GM12878 (cell line): ENCODE measurements around the gene NPHS2. TPM values are rescaled to one million over a fixed set of nuclear protein-coding genes. Genes with fewer than 3 reads are reported as not detected.

Experiments
- ATAC-seq: fragments of 200-7000 bp; cut with Tn5 transposase; 3 replicates; pipeline ENCODE4 v1.9.1; 2020; ENCODE audit warnings: mild to moderate bottlenecking, moderate library complexity
- BruUV-seq: library from RNA; stranded (reverse); fragments of 400-500 nt; replicated peaks from 2 replicates; lab custom pipeline; 2021; lab: Mats Ljungman, UMichigan
- CTCF ChIA-PET: fragments of 300-600 bp; sonication (Branson Sonifier 250); formaldehyde crosslinking; extraction: SDS; loops from one replicate; lab custom pipeline; 2021; ENCODE audit warnings: inconsistent platforms; lab: Yijun Ruan, JAX
- POLR2A ChIA-PET: fragments of 350-600 bp; formaldehyde crosslinking; extraction: SDS; loops from one replicate; lab custom pipeline; 2021; ENCODE audit warnings: inconsistent platforms; lab: Charles Lee
- RAD21 ChIA-PET: fragments of 300-600 bp; sonication (Branson Sonifier 250); formaldehyde crosslinking; loops from one replicate; lab custom pipeline; 2023; ENCODE audit warnings: antibody characterized with exemption; ENCODE audit not compliant: unreplicated experiment; lab: Charles Lee
- SMC1A ChIA-PET: fragments of 300-600 bp; sonication (Branson Sonifier 250); formaldehyde crosslinking; loops from one replicate; lab custom pipeline; 2023; ENCODE audit not compliant: unreplicated experiment, uncharacterized antibody; lab: Charles Lee
- DNase-seq: peaks from one replicate; pipeline ENCODE4 v3.0.0-alpha.2; 2011; ENCODE audit warnings: low read depth, low spot score
- FAIRE-seq: peaks from 3 replicates; lab custom pipeline; 2011; peaks lifted over from hg19 to GRCh38; lab: Jason Lieb, UNC
- H2AFZ ChIP-seq: 2 replicates; pipeline ENCODE4 v1.6.0; 2011; ENCODE audit warnings: low read depth, low read length, control low read depth; ENCODE audit not compliant: control insufficient read depth
- H3K27ac ChIP-seq: 2 replicates; pipeline ENCODE4 v1.5.1; 2011; ENCODE audit warnings: control low read depth; ENCODE audit not compliant: control insufficient read depth, insufficient read depth
- H3K27me3 ChIP-seq, 2 experiments: replicated peaks in 1 of 2; 2 replicates each; pipeline versions ENCODE4 v1.6.0 to v1.6.1; 2011; ENCODE audit warnings: low read length in 1 of 2; ENCODE audit not compliant: control insufficient read depth in 2 of 2, insufficient read depth in 2 of 2
- H3K36me3 ChIP-seq, 2 experiments: 2 replicates each; pipeline ENCODE4 v1.5.1; 2011; ENCODE audit warnings: low read length in 1 of 2; ENCODE audit not compliant: control insufficient read depth in 2 of 2, insufficient read depth in 2 of 2
- H3K4me1 ChIP-seq: 2 replicates; pipeline ENCODE4 v1.6.1; 2011; ENCODE audit warnings: mild to moderate bottlenecking, low read length, moderate library complexity, mixed read lengths; ENCODE audit not compliant: control insufficient read depth, insufficient read depth
- H3K4me2 ChIP-seq: 2 replicates; pipeline ENCODE4 v1.6.0; 2011; ENCODE audit warnings: control low read depth; ENCODE audit not compliant: control insufficient read depth, insufficient read depth
- H3K4me3 ChIP-seq: fragments of 200-600 bp; sonication (generic); 2 replicates; pipeline ENCODE4 v1.5.1; 2016
- H3K79me2 ChIP-seq: 2 replicates; pipeline ENCODE4 v1.6.0; 2011; ENCODE audit warnings: low read length; ENCODE audit not compliant: control insufficient read depth, insufficient read depth
- H3K9ac ChIP-seq: 2 replicates; pipeline ENCODE4 v1.8.0; 2011; ENCODE audit warnings: low read length, control low read depth, mixed read lengths; ENCODE audit not compliant: control insufficient read depth, insufficient read depth
- H3K9me3 ChIP-seq: replicated peaks from 3 replicates; pipeline ENCODE4 v1.5.1; 2011; ENCODE audit warnings: mild to moderate bottlenecking, low read length; ENCODE audit not compliant: control insufficient read depth, insufficient read depth
- H4K20me1 ChIP-seq: 2 replicates; pipeline ENCODE4 v1.6.0; 2011; ENCODE audit not compliant: control insufficient read depth, insufficient read depth
- EGR1 ChIP-seq, 2 experiments: IDR thresholded peaks; 1 replicate in 1 of 2; 2 replicates in 1 of 2; pipeline ENCODE4 v1.6.1; 2011 to 2012; ENCODE audit warnings: low read depth in 2 of 2, low read length in 2 of 2, borderline replicate concordance in 1 of 2, mild to moderate bottlenecking in 1 of 2, moderate library complexity in 1 of 2
- EP300 ChIP-seq, 2 experiments: fragments of 150-350 bp in 1 of 2; IDR thresholded peaks; 2 replicates each; pipeline ENCODE4 v1.6.1; 2011 to 2012; ENCODE audit warnings: low read depth in 2 of 2, low read length in 2 of 2, borderline replicate concordance in 1 of 2, improper control_type of control experiment in 1 of 2, inconsistent platforms in 1 of 2; ENCODE audit not compliant: control insufficient read depth in 1 of 2
- HCFC1 ChIP-seq: fragments of 150-350 bp; IDR thresholded peaks from 2 replicates; pipeline ENCODE4 v1.6.1; 2014; ENCODE audit warnings: low read length
- HDAC2 ChIP-seq: fragments of 200-600 bp; sonication (generic); IDR thresholded peaks from 2 replicates; pipeline ENCODE4 v1.6.1; 2017
- PML ChIP-seq: IDR thresholded peaks from 2 replicates; pipeline ENCODE4 v1.6.1; 2012; ENCODE audit warnings: low read length, inconsistent platforms
- POLR2AphosphoS5 ChIP-seq: IDR thresholded peaks from 2 replicates; pipeline ENCODE4 v1.6.1; 2011; ENCODE audit warnings: mild to moderate bottlenecking, low read length, inconsistent platforms
- RB1 ChIP-seq: fragments of 450-650 bp; formaldehyde crosslinking; IDR thresholded peaks from 2 replicates; pipeline ENCODE4 v1.6.1; 2017; ENCODE audit warnings: mild to moderate bottlenecking, borderline replicate concordance
- SUZ12 ChIP-seq: fragments of 200-600 bp; sonication (generic); IDR thresholded peaks from one replicate; pipeline ENCODE4 v1.6.1; 2018; ENCODE audit warnings: antibody characterized with exemption, mild to moderate bottlenecking; ENCODE audit not compliant: unreplicated experiment
- WGBS: methylation state at CpG from one replicate; pipeline ENCODE4 v1.1.6; 2016; ENCODE audit warnings: low lambda C conversion rate; ENCODE audit not compliant: insufficient replicate concordance, insufficient coverage; ENCODE audit errors: missing lambda C conversion rate; 5-methylcytosine and 5-hydroxymethylcytosine counted together
- in situ Hi-C: fragments of 300-500 bp; cut with MboI; formaldehyde crosslinking; loops from 9 replicates; pipeline ENCODE4 v1.14.3; 2018; ENCODE audit warnings: mixed read lengths
- intact Hi-C: fragments of 100-400 bp; cut with micrococcal nuclease; formaldehyde crosslinking; loops from one replicate; pipeline ENCODE4 v1.14.2; 2022; ENCODE audit not compliant: unreplicated experiment
- polyA plus RNA-seq, 11 experiments: library from polyadenylated mRNA; depleted of rRNA in 4 of 11; unstranded in 6 of 11; stranded (reverse) in 5 of 11; fragments of >200 nt; fragmentation: Nextera tagmentation in 4 of 11; fragmentation: Illumina TruSeq in 1 of 11; extraction: Ambion mirVana in 4 of 11; extraction: Trizol in 1 of 11; gene quantifications; 1 replicate in 1 of 11; 2 replicates in 10 of 11; pipeline versions ENCODE4 v1.2.1 to v1.2.3, GENCODE V29; 2011 to 2016; ENCODE audit warnings: inconsistent platforms in 2 of 11, missing spikeins in 2 of 11, low read depth in 1 of 11
- total RNA-seq, 4 experiments: library from RNA; depleted of rRNA in 3 of 4; stranded (reverse); fragments of >200 nt in 3 of 4; fragmentation: Illumina TruSeq in 1 of 4; extraction: Trizol in 1 of 4; gene quantifications; 2 replicates each; pipeline versions ENCODE4 v1.2.1 to v1.2.3, GENCODE V29; 2013 to 2021

NPHS2 gene
- total and polyA plus RNA-seq, 10 of the 15 experiments (the other 5 are each of a cell fraction or from before 2014, with no cell fraction given), result not detected

GRCh38 chr1:179530352-179530751 lies 45.4 kb downstream of the NPHS2 start:
- 42% methylated on average over 1 of the region's 1 CpG for WGBS
- no peaks in the 10 kb centered on the region for H4K20me1 ChIP-seq
- no peaks in the 10 kb centered on the region for H3K79me2 ChIP-seq
- no peak for ATAC-seq
- H3K27ac ChIP-seq, result no peak overlapping the region
- no peak for DNase-seq
- BruUV-seq, result no TSS peak
- H3K4me1 ChIP-seq, result no peaks in the 10 kb centered on the region
- TF ChIP-seq EP300 (IDR thresholded peaks at IDR 0.05; ENCODE audit: borderline replicate concordance in 1 of 2, control insufficient read depth in 1 of 2, low read depth in 2 of 2, low read length in 2 of 2) (no peak), PML (no peak), EGR1 (IDR thresholded peaks at IDR 0.05; ENCODE audit: borderline replicate concordance in 1 of 2, low read depth in 2 of 2, low read length in 2 of 2) (no peak), POLR2AphosphoS5 (no peak), HCFC1 (no peak), HDAC2 (no peak), SUZ12 (no peak), RB1 (no peak)
- H3K27me3 ChIP-seq, result no peaks in the 10 kb centered on the region
- CTCF ChIA-PET, result no interaction called here
- in situ Hi-C loops, result no loop called here
- RAD21 ChIA-PET, result no interaction called here
- H3K9me3 ChIP-seq, result no peaks in the 10 kb centered on the region
- no peak overlapping the region for H3K4me2 ChIP-seq
- no peaks in the 10 kb centered on the region for H3K36me3 ChIP-seq
- SMC1A ChIA-PET, result no interaction called here
- H3K4me3 ChIP-seq, result no peak overlapping the region
- FAIRE-seq, result no peak
- H3K9ac ChIP-seq, result no peak overlapping the region
- intact Hi-C loops, result no loop called here
- H2AFZ ChIP-seq, result no peak overlapping the region
- POLR2A ChIA-PET, result no interaction called here
